NCI-H82 (cell line): Measurements from ENCODE around the gene DHX58.
A peak's percentile ranks its signal among the peaks of the same experiment; 100 is the strongest.

ENCODE experiments used
- DNase-seq: peaks from one replicate; lab custom pipeline; 2025; lab: John Stamatoyannopoulos, UW

Gene DHX58

DNA sequence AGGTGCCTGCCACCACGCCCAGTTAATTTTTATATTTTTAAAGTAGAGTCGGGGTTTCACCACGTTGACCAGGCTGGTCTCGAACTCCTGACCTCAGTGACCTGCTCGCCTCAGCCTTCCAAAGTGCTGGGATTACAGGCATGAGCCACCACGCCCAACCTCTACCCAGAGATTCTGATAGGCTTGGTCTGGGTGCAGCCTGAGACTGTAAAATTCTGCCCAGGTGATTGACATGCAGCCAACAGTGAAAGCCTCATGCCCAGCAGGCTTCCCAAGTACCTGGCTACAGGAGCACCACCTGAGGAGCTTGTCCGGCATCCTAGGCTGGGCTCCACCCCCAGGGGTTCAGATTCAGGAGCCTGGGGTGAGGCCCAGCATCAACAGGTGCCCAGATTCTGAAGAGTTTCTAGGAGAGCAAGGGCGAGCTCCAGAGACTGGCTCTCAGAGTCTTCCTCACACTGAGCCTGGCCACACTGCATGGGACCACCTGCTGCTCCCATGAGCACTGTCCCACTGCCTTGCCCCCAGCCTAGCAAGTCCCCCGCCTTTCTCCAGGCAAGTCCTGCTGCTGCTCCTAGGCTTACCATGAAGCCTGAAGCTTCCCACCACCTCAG, 30.9 kb downstream of the DHX58 start:
- no peak for DNase-seq

GRCh38 chr17:42079541-42079940, 33.0 kb downstream of the DHX58 start:
- no peak for DNase-seq

DNA sequence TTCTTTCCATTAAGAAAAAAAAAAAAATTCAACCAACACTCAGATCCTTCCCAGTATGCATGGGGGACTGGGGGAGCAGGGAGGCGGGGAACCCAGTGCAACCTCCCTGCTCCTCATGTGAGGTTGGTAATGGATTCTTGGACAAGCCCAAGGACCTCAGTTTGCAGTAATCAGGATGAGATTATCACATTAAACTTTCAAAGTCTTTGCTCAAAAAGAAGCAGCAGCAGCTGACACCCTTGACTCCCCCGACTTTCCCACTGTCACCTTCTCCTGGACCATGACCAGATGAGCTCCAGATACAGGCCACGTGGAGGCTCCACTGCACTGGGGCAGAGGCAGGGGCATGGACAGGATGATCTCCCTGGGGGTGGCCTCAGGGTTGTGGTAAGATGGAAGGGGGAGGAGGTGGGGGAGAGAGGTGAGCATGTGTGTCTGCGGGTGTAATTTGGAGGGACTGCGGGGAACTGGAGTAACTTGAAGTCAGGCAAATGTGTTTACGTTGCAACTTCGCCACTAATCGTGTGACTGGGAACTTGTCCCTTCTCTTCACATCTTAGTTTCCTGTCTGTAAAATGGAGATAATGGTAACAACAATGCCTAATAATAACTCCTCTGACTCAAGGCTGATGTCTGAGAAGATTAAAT, 34.0 kb downstream of the DHX58 start:
- DNase-seq = no peak

- no peak for DNase-seq
Measured at GRCh38 chr17:42077755-42078154, 34.8 kb downstream of the DHX58 start.

DNA sequence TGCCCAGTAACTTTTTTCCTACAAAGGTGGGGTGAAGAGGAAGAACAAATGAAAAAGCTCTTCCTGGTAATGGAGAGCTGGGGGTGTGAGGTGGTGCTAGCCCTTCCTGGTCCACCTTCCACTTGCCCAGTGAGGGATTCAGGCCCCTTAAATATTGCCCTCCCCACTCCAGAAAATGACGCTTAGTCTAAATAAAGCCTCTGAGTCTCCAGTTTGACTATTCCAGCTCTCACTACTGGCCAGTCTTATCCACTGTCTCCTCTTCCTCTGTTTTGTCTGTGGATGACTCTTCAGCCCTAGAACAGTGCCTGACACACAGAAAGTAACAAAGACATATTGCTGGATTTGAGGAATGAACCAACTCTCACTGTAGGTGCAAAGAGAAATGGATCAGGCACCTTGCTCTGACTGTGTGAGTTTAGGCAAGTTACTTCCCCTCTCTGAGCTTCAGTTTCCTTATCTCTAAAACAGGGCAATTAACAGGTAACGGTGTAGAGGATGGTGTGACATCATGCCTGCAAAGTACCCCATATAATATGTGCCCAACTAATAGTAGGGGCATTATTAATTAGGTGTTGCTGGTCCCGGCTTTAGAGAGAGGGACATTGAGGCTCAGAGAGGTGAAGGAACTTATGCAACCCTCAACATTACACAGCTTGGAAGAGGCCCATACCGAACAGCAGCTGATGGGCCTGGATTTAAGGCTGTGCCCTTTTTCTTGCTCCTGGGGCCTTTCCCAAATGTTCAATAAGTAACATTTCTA, 35.5 kb downstream of the DHX58 start:
- no peak for DNase-seq

DNA sequence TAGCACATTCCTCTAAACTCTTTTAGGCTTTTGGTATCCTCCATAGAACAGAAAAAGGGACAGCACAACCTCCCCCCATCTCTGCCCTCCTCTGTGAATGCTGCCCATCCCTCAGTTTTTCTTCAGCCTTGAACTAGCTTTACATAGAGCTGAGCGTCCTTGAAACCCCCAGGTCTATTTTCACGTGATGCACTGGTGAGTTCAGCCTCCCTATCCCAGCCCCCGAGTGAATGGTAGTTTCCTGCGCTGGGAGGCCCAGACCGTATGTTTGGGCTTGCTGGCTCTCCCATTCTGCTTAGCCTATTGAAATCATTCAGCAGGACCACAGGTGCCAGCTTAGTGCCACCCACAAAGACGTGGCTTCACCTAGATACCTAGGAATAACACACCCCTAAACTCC, 36.7 kb downstream of the DHX58 start:
- no peak for DNase-seq

DNA sequence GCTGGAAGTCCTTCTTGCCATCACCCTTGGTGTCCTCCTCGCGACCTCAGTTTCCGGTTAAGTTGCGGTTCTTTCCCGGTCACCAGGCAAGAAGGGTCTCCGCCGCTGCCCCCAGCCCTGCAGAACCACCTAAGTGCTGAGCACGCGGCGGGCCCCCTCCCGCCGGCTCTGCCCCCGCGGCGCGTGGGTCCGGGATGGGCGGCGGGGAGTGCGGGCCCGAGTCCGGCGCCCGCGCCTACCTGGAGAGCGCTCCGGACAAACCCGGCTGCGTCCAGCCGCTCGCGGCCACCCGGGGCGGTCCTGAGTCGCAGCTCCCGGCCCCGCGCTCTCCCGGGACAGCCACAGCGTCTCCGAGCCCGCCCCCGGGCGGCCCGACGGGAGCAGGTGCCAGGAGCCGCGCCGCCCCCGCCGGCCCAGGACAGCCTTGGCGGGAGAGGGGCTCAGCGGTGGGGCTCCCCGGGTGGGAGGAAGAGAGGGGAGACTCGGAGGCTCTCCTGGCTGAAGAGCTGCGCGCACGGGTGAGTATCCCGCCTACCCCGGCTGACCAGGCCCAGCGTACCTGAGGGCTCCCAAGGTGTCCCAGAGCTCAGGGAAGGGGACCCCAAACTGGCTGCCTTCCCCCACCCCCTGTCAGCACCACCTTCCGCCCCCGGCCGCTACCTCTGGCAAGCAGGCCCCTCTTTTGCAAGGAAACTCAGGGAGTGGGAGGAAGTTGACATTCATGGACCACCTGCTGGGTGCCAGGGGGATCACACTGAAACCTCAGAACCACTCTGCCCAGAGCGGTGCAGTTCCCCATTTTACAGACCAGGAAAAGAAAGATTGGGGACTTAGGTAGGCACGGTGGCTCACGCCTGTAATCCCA, 40.0 kb downstream of the DHX58 start:
- no peak for DNase-seq

- DNase-seq = no peak
Measured at GRCh38 chr17:42071810-42072209, 40.7 kb downstream of the DHX58 start.

GRCh38 chr17:42068979-42069378, 43.5 kb downstream of the DHX58 start:
- no peak for DNase-seq

GRCh38 chr17:42067371-42068091, 45.0 kb downstream of the DHX58 start:
- DNase-seq = peak; percentile 77

DNA sequence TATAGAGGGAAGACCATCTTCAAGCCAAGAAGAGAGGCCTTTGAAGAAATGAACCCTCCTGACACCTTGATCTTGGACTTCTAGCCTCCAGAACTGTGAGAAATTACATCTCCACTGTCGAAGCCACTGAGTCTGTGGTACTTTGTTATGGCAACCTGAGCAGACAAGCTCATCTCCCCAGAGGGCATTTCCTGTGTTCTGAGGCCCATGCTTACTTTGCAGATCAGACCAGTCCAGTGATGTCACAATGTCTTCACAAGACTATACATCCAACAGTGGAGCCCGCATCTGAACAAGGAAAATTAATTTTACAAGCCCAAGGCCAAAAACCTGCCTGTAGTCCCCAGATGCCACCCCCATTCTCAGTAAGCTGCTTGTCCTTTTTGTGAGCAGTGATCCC, 47.3 kb downstream of the DHX58 start:
- no peak for DNase-seq

GRCh38 chr17:42062681-42063080, 49.8 kb downstream of the DHX58 start:
- DNase-seq = no peak

DNA sequence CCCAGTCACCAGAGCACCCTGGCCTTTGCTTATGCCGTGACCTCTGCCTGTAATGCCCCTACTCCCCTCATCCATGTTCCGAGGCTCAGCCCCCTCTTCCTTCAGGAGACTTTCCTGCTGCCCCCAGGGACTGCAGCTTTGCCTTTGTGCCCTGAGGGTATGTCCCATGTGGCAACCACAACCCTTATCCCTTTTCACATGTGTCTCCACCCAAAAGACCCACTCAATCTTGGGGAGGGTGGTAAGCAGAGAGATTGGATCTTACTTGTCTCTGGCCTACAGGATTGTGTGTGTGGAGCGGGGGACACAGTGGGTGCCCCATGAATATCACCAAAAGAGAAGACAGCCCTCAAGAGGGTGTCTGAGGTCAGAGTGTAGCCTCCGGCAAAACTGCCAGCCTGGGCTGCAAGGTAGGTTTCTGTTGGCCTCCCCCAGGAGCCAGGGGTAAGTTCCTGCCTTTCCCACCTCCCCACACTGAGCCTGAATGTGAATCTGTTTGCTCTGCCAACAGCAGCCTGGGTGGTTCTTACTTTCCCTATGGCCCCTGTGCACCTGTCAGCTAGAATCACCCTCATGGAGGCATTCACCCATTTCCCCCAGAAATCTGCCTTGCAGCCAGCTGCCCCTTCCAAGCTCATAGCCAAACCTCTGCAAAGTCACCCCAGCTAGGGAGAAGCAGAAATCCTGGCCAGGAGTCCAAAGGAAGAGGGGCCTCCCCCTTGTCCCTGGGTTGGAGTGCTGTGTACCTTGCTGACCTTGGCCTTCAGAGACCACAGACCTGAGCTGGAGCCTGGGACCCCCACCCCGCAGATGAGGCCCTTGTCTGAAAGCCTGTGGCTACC, 50.6 kb downstream of the DHX58 start:
- no peak for DNase-seq

DNA sequence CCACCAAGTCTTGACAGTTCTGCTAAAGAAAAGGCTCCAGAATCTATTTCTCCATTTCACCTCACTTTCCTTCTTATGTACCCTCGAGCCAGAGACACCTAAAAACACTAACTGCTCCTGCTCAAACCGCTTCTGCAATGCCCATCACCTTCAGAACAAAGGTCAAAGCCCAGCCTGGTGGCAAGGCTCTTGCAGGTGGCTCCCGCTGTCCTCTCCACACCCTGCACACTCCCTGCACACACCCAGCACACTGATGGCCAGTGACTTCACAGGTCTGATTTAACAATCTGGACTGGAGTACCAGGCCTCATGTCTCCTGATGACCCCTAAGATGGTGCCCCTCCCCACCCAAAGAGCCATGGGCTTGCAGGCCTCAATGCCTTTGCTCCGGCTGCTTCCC, 52.3 kb downstream of the DHX58 start:
- no peak for DNase-seq

DNA sequence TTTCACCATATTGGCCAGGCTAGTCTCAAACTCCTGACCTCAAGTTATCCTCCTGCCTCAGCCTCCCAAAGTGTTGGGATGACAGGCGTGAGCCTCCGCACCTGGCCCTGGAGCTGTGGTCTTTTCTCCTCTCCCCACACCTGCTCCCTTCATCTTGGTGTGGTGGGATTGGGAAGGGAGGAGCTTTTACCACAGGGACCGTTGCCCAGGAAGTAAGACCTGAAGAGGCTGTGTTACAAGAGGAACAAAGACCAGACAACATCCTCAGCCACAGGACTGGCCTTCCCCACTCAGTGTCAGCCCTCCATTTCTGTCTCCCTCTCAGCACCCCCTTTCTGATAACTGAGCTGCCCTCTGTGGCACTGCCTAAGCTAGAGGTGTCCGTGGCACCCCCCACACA, 52.7 kb downstream of the DHX58 start:
- no peak for DNase-seq

DNA sequence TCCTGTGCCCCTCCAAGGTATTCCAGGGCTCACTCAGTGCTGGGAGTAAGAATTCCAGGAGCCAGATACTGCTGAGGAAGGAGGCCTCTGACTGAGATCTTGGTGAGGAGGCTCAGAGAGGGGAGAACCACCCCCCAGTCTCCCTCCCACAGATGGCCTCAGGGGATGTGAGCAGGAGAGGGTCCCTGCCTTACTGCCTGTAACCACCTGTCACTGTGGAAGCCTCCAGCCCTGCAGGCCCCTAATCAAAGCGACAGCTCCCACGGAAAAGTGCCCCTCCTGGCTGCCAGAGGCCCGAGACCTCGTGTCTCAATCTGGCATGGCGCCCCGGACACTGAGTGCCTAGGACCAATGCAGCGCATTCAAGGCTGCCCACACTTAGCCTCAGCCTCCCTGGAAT, 54.5 kb downstream of the DHX58 start:
- DNase-seq = peak; percentile 57

- DNase-seq = no peak
Measured at GRCh38 chr17:42056635-42057034, 55.9 kb downstream of the DHX58 start.

DNA sequence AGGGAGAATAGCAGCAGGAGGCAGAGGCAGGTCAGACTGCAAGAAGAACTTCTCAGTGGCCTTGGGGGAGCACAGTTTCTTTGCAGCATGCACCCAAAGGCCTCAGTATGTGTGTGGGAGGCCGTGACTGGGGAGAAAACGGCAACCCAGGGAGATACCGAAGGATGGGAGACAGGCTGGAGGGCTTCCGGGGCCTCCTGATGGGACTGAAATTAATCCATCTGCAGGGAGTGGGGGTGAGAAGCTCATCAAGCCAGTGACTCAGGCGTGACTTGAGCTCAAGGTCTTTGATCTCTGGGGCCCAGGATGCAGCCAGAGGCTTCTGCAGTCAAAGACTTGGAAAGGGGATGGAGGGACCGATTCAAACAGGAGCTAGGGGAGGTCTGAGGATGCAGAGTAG, 57.0 kb downstream of the DHX58 start:
- peak; percentile 74 for DNase-seq

DNA sequence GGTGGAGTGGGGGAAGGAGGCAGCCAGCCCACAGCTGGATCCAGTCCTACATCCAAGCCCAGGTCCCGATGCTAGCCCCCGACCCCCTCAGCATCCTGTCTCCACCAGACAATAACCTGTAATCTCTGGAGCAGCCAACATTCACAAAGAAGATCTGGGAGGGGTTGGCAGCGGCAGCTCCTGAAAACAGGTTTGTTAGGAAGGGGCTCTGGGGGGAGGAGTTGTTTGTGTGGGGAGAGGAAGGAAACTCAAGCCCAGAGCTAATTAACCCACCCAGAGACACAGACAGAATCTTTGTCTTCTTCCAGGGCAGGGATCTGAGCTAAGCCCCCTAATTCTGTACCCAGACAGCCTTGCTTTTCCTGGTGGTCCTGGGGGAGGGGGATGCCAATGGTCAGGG, 57.5 kb downstream of the DHX58 start:
- peak; percentile 38 for DNase-seq

- no peak for DNase-seq
Measured at GRCh38 chr17:42053731-42054500, 58.6 kb downstream of the DHX58 start.
